GM18951 (cell line): ENCODE measurements around the gene STX18.
A peak's percentile ranks its signal among the peaks of the same experiment; 100 is the strongest.
"Not testable (repeated sequence)": the region's sequence is repeated elsewhere in the genome, so short reads cannot be mapped to it uniquely, and the experiment has no call there.

Experiments
- POLR2A ChIP-seq: IDR thresholded peaks from 4 replicates; pipeline ENCODE4 v1.6.1; 2011; ENCODE audit warnings: mild to moderate bottlenecking; ENCODE audit not compliant: insufficient read length, insufficient read depth; ENCODE audit errors: extremely low read depth
- in situ Hi-C: fragments of 300-500 bp; cut with MboI; formaldehyde crosslinking; loops from one replicate; pipeline ENCODE4 v1.12.0; 2022; ENCODE audit warnings: low sequenced_read_pairs, mixed read lengths, inconsistent platforms; ENCODE audit not compliant: unreplicated experiment

STX18 gene

GRCh38 chr4:4541661-4542570, at the start of gene STX18:
TSS of gene STX18 (minus strand) at chr4:4542048. CDS start at chr4:4541964, 84 bp downstream.
- peak; percentile 74 for TF ChIP-seq POLR2A
- in situ Hi-C loops = no loop called here

DNA sequence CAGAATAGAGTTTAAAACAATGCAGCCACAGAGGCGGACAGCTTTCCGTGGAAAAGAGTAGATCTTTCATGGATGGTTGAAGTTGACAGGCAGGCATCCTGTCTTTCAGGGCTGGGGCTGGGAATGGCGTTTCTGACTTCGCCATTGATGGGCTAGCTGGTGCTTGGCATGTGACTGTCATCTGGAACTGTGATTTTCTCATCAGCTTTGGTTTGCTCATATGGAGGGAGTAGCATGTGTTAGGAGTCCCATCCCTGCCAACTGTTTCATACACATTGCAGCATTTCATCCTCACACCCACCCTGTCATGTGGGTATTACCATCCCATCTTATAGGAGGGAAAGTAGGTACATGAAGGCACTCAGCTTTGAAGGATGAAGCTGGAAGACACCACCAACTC, 49.2 kb upstream of the STX18 start:
- no peak for TF ChIP-seq POLR2A
- in situ Hi-C loops = no loop called here

- no peak for TF ChIP-seq POLR2A
- in situ Hi-C loops = no loop called here
Observed at GRCh38 chr4:4590546-4590945, 48.7 kb upstream of the STX18 start.

DNA sequence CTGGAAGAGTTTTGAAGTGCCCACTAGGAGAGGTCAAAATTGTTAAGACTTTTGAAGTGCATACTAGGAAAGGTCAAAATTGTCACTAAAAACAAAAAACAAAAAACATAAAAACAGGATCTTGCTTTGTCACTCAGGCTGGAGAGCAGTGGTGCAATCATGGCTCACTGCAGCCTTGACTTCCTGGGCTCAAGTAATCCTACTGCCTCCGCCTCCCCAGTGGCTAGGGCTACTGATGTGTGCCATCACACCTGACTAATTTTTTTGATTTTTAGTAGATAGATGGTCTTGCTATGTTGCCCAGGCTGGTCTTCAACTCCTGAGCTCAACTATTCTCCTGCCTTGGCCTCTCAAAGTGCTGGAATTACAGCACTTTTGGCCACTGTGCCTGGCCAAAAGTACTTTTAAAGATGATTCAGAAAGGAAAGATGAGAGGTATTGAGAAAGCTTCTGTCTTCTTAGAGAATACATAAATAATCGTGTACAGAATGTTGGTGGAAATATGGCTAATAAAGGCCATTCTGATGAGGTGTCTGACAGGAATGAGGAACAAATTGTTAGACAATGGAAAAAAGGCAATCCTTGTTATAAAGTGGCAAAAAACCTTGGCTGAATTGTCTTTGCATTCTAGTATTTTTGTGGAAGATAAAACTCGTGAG, 43.3 kb upstream of the STX18 start:
- in situ Hi-C loops = no loop called here
- no peak for TF ChIP-seq POLR2A

DNA sequence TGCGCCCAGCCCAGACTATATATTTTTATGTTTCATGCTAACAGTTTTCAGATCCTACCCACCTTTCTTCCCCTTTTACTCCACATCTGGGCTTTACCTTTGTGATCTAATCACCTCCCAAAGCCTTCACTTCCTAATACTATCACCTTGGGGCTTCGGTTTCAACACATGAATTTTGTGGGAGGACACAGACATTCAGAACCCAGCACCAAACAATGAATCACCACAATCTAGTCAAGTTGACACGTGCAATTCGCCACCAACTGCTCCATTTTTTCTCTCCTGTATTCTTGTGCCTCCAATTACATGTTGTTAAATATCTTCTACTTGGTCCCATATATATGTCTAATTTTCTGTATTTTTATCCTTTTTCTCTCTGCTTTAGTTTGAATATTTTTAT, 41.8 kb upstream of the STX18 start:
- no peak for TF ChIP-seq POLR2A
- in situ Hi-C loops = no loop called here

DNA sequence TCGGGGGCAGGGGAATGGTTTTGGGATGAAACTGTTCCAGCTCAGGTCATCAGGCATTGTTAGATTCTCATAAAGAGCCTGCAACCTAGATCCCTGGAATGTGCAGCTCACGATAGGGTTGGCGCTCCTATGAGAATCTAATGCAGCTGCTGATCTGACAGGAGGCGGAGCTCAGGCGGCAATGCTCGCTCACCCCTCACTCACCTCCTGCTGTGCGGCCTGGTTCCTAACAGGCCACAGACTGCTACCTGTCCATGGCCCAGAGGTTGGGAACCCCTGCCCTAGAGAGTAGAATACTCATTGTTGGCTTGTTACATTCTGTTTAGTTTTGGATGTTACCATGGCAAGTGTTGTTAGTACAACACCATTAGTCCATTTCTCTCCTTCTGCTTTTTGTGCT, 40.8 kb upstream of the STX18 start:
- no peak for TF ChIP-seq POLR2A
- in situ Hi-C loops = no loop called here

DNA sequence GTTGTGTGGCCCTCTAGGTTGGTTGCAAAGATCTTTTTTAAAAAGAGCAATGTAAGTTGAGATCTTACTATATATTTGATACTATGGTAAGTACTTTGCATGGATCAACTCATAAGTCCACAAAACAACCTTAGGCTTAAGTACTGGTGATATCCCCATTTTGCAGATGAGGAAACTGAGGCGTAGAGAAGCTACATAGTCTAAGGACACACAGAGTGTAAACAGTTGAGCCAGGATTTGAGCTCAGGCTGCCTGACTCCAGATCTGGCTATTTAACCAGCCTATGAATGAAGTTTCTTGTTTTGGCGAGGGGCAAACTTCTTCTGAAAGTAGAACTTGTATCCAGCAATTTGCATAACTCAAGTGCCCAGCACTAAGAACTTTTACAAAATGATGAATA, 38.6 kb upstream of the STX18 start:
- TF ChIP-seq POLR2A = no peak
- in situ Hi-C loops = no loop called here

DNA sequence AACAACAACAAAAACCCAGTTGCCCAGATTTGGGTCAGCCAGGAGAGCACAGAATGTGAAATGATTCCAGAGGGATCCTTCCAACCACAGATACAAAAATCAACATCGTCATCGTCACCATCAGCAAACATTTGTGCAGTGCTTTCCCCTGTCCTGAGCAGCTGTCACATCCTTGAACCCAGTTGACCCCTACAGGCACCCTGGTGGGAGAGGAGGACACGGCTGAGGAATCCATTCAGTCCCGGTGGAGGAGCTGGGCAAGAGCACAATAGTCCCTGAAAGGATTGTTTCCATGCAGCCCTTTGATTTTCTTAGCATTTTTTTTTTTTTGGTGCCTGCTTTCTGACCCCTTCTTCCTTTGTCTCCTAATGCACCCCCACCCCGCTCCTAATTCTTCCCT, 37.1 kb upstream of the STX18 start:
- TF ChIP-seq POLR2A = no peak
- in situ Hi-C loops = no loop called here

DNA sequence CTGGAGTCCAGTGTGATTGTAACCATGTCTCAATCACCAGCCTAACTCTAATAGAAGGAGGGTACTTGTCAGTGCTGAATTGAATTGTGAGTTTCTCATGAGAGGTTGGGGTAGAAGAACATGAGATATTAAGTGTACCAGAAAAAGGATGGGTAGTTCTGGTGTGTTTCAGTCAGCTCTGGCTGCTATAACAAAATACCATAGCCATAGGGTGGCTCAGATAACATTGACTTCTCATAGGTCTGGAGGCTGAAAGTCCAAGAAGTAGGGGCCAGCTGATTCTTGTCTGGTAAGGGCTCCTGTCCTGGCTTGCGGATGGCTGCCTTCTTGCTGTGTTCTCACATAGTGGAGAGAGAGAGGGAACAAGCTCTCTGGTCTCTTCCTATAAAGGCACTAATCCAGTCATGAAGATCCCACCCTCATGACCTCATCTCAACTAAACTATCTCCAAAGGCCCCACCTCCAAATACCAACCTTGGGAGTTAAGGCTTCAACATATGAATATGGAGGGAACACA, 35.6 kb upstream of the STX18 start:
- no peak for TF ChIP-seq POLR2A
- in situ Hi-C loops = no loop called here

- no peak for TF ChIP-seq POLR2A
- in situ Hi-C loops = no loop called here
Observed at GRCh38 chr4:4575284-4576211, 33.7 kb upstream of the STX18 start.

GRCh38 chr4:4574792-4575191, 32.9 kb upstream of the STX18 start:
- TF ChIP-seq POLR2A = no peak
- in situ Hi-C loops = no loop called here

GRCh38 chr4:4574052-4574451, 32.2 kb upstream of the STX18 start:
- in situ Hi-C loops = no loop called here
- no peak for TF ChIP-seq POLR2A

DNA sequence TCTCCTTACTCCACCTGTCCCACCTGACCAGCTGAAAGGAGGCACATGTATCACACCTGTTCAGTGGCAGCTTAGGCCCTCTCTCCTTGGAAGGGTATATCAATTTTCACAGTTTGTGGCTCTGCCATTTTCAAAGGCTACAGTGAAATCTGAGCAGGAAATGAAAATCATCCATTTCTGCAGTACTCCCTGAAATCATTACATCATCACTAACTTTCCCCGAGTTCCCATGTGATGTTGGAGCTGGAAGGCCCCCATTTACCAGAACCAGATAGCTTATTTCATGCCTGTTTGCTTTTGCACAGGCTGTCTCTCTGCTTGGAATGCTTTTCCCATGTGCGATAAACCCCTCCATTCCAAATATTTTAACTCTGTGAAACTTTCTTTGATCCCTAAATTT, 31.0 kb upstream of the STX18 start:
- in situ Hi-C loops = no loop called here
- TF ChIP-seq POLR2A = no peak

- in situ Hi-C loops = not testable (repeated sequence)
Observed at GRCh38 chr4:4569861-4570260, 28.0 kb upstream of the STX18 start.
